Measurements from ENCODE around the gene FAM25G. TPM values are rescaled to one million over a fixed set of nuclear protein-coding genes. Genes with fewer than 3 reads are reported as not detected.

The FAM25G gene
- total RNA-seq, 2 experiments from 2014 or later = not detected

GRCh38 chr10:47449102-47449978 is 42.2 kb downstream of the FAM25G start:
- POLR2A ChIA-PET = interaction anchor here (0.5 kb wide), 1 partner anchor 15 kb away, joined by 3 read pairs; no protein-coding TSS in a partner anchor
- TF ChIP-seq CTCF (conservative IDR thresholded peaks at IDR 0.05; ENCODE audit: low read length) = no peak
- no peak for TF ChIP-seq EZH2phosphoT487 (IDR thresholded peaks at IDR 0.05; ENCODE audit: borderline replicate concordance, low read depth, low read length)
- H3K4me1 ChIP-seq (ENCODE audit: insufficient read depth, low read length, poor library complexity, severe bottlenecking) = peaks cover 5% of the 10 kb centered on the region
- H4K20me1 ChIP-seq (ENCODE audit: insufficient read depth, low read length) = no peaks in the 10 kb centered on the region
- peak; percentile 53 for DNase-seq (ENCODE audit: low spot score)
- BruUV-seq (replicated peaks) = no TSS peak
- no peaks in the 10 kb centered on the region for H3K79me2 ChIP-seq (ENCODE audit: insufficient read depth, low read depth, low read length)
- H2AFZ ChIP-seq (ENCODE audit: low read length) = 0 out of 2 replicates have a peak overlapping the region, but pooled peaks have one; percentile 13
- H3K4me2 ChIP-seq (ENCODE audit: low read length) = peak overlapping the region; percentile 12; the same call in 1 of the 2 replicates
- no peaks in the 10 kb centered on the region for H3K9me2 ChIP-seq (ENCODE audit: insufficient read depth, low read length)
- CTCF ChIA-PET (ENCODE audit: unreplicated experiment) = no interaction called here
- no peak overlapping the region for H3K4me3 ChIP-seq (ENCODE audit: low read depth, low read length, poor library complexity, severe bottlenecking)
- H3K27ac ChIP-seq (ENCODE audit: low read depth, low read length, poor library complexity, severe bottlenecking) = peak overlapping the region; percentile 28
- intact Hi-C loops (cut with micrococcal nuclease; ENCODE audit: unreplicated experiment) = no loop called here
- no peaks in the 10 kb centered on the region; the same call in 1 of the 2 replicates for H3K9me3 ChIP-seq (ENCODE audit: low read length)
- H3K36me3 ChIP-seq (ENCODE audit: insufficient read depth, low read length) = no peaks in the 10 kb centered on the region

DNA sequence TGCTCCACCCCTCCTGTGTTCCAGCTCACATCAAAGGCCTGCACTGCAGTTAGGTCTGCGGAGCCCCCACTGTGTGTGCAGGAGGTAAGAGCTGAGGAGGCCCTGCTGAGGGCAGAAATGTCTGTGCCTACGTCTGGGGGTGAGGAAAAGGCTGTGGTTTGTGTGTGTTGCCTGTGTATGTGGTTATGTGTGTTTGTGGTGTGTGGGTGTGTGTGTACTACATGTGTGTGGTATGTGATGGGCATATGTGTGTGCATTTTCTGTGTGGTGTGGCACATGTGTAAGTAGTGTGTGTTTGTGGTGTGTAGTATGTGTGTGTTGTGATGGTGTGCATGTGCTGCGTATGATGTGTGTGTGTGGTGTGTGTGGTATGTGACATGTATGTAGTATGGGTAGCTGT is 43.8 kb downstream of the FAM25G start:
- CTCF ChIA-PET (ENCODE audit: unreplicated experiment) = no interaction called here

More for the DNA sequence above, 43.8 kb downstream of the FAM25G start:
- Histone ChIP-seq H4K20me1 (ENCODE audit: insufficient read depth, low read length) (no peaks in the 10 kb centered on the region), H3K9me2 (ENCODE audit: insufficient read depth, low read length) (no peaks in the 10 kb centered on the region), H3K36me3 (ENCODE audit: insufficient read depth, low read length) (no peaks in the 10 kb centered on the region), H3K9me3 (ENCODE audit: low read length) (no peaks in the 10 kb centered on the region; the same call in 1 of the 2 replicates), H3K79me2 (ENCODE audit: insufficient read depth, low read depth, low read length) (no peaks in the 10 kb centered on the region), H3K4me1 (ENCODE audit: insufficient read depth, low read length, poor library complexity, severe bottlenecking) (peaks cover 5% of the 10 kb centered on the region), H3K27ac (ENCODE audit: low read depth, low read length, poor library complexity, severe bottlenecking) (no peak overlapping the region), H2AFZ (ENCODE audit: low read length) (no peak overlapping the region), H3K4me3 (ENCODE audit: low read depth, low read length, poor library complexity, severe bottlenecking) (no peak overlapping the region), H3K4me2 (ENCODE audit: low read length) (no peak overlapping the region)
- DNase-seq (ENCODE audit: low spot score) = no peak
- intact Hi-C loops (cut with micrococcal nuclease; ENCODE audit: unreplicated experiment) = no loop called here
- TF ChIP-seq CTCF (conservative IDR thresholded peaks at IDR 0.05; ENCODE audit: low read length) (no peak), EZH2phosphoT487 (IDR thresholded peaks at IDR 0.05; ENCODE audit: borderline replicate concordance, low read depth, low read length) (no peak)
- BruUV-seq (replicated peaks) = no TSS peak
- POLR2A ChIA-PET = no interaction called here
